ENCODE measurements around the gene PTPRC.

PTPRC gene

GRCh38 chr1:198649968-198650338, 11.1 kb downstream of the PTPRC start:
- Histone ChIP-seq H3K36me3 (ENCODE audit: control insufficient read depth in 1 of 2, insufficient read depth in 2 of 2, low read depth in 1 of 2, low read length in 2 of 2) (no peaks in the 10 kb centered on the region), H3K18ac (ENCODE audit: low read depth in 1 of 2, low read length in 2 of 2) (no peak overlapping the region), H3K23ac (ENCODE audit: low read length in 2 of 2) (no peak overlapping the region), H3K4me3 (ENCODE audit: insufficient read depth in 1 of 2, low read depth in 1 of 2, low read length in 2 of 2) (no peak overlapping the region), H2BK120ac (ENCODE audit: low read depth, low read length) (no peak overlapping the region), H2AFZ (ENCODE audit: low read depth, low read length) (no peak overlapping the region), H2BK12ac (ENCODE audit: low read length in 2 of 2) (no peak overlapping the region), H4K91ac (ENCODE audit: low read length) (no peak overlapping the region), H3K14ac (ENCODE audit: low read length in 2 of 2) (no peak overlapping the region), H3K9me3 (ENCODE audit: control insufficient read depth, low read length) (no peaks in the 10 kb centered on the region), H3K4me2 (ENCODE audit: low read length, poor library complexity, severe bottlenecking) (no peak overlapping the region), H3K79me1 (replicated peaks; ENCODE audit: low read length, poor library complexity, severe bottlenecking) (no peaks in the 10 kb centered on the region), H2BK15ac (ENCODE audit: low read depth, poor library complexity, severe bottlenecking) (no peak overlapping the region), H3K9ac (ENCODE audit: low read length) (no peak overlapping the region), H2AK5ac (ENCODE audit: low read length, severe bottlenecking) (no peak overlapping the region), H3K27me3 (ENCODE audit: control insufficient read depth in 1 of 2, insufficient read depth in 1 of 2, low read length in 2 of 2) (no peaks in the 10 kb centered on the region), H4K8ac (ENCODE audit: low read length) (no peak overlapping the region), H3K4ac (ENCODE audit: low read depth in 1 of 2, low read length in 2 of 2) (no peak overlapping the region), H3K27ac (ENCODE audit: low read length, poor library complexity, severe bottlenecking) (no peak overlapping the region), H3K4me1 (ENCODE audit: control insufficient read depth, insufficient read depth, low read depth, low read length) (no peaks in the 10 kb centered on the region), H2BK5ac (ENCODE audit: low read depth, low read length, poor library complexity, severe bottlenecking) (no peak overlapping the region)
- DNase-seq: no peak
- WGBS: 96% methylated on average over 2 of the region's 2 CpGs

- H3K9me3 ChIP-seq (ENCODE audit: control insufficient read depth, low read length): no peaks in the 10 kb centered on the region
These were observed 11.7 kb downstream of the PTPRC start for GRCh38 chr1:198650506-198650905.

DNA sequence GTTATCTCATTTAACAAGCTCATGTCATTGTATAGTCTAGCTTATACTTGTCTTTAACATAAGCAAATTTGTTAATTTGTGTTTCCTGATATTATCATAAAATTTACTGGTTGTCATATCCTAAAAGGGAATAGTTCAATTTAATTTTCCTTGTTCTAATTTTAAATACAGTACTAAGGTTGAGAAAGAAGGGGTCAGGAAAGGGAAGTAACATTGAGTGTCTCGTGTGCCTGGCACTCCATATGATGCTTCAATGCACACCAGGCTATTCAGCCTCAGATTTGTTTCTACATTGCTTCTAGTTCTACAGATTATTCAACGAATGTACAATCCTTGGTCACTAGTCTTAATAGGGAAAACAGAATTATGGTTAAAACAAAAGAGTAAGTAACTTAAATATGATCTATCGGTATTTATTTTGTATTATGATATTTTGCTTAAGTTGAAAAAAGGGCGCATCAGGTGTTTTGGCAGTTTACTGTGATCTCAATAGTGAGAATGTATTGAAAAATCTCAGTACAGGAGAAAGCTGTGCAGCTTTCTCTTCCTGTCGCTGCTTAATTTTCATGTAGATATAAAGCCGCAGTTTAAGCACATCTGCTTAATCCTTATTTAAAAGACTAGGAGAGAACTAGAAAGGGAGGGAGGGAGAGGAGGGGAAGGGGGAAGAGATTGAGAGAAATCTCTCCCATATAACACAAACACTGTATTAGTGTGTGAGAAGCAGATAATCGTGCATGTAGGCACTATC, 13.0 kb downstream of the PTPRC start:
- Histone ChIP-seq H3K14ac (ENCODE audit: low read length in 2 of 2) (no peak overlapping the region), H2BK12ac (ENCODE audit: low read length in 2 of 2) (no peak overlapping the region), H3K9ac (ENCODE audit: low read length) (no peak overlapping the region), H2BK15ac (ENCODE audit: low read depth, poor library complexity, severe bottlenecking) (no peak overlapping the region), H4K8ac (ENCODE audit: low read length) (no peak overlapping the region), H3K4me1 (ENCODE audit: control insufficient read depth, insufficient read depth, low read depth, low read length) (peaks cover 4% of the 10 kb centered on the region), H3K9me3 (ENCODE audit: control insufficient read depth, low read length) (no peaks in the 10 kb centered on the region), H4K91ac (ENCODE audit: low read length) (no peak overlapping the region), H2BK120ac (ENCODE audit: low read depth, low read length) (no peak overlapping the region), H3K36me3 (ENCODE audit: control insufficient read depth in 1 of 2, insufficient read depth in 2 of 2, low read depth in 1 of 2, low read length in 2 of 2) (no peaks in the 10 kb centered on the region), H3K18ac (ENCODE audit: low read depth in 1 of 2, low read length in 2 of 2) (no peak overlapping the region), H2AK5ac (ENCODE audit: low read length, severe bottlenecking) (no peak overlapping the region), H3K4me2 (ENCODE audit: low read length, poor library complexity, severe bottlenecking) (no peak overlapping the region), H3K79me1 (replicated peaks; ENCODE audit: low read length, poor library complexity, severe bottlenecking) (no peaks in the 10 kb centered on the region), H2BK5ac (ENCODE audit: low read depth, low read length, poor library complexity, severe bottlenecking) (no peak overlapping the region), H3K27me3 (ENCODE audit: control insufficient read depth in 1 of 2, insufficient read depth in 1 of 2, low read length in 2 of 2) (no peaks in the 10 kb centered on the region), H3K27ac (ENCODE audit: low read length, poor library complexity, severe bottlenecking) (no peak overlapping the region), H3K4ac (ENCODE audit: low read depth in 1 of 2, low read length in 2 of 2) (no peak overlapping the region), H3K4me3 (ENCODE audit: insufficient read depth in 1 of 2, low read depth in 1 of 2, low read length in 2 of 2) (no peak overlapping the region), H3K23ac (ENCODE audit: low read length in 2 of 2) (no peak overlapping the region), H2AFZ (ENCODE audit: low read depth, low read length) (no peak overlapping the region)
- WGBS: 95% methylated on average over 4 of the region's 7 CpGs
- DNase-seq: no peak

More at GRCh38 chr1:198650506-198650905, 11.7 kb downstream of the PTPRC start:
- no peak overlapping the region for H2BK15ac ChIP-seq (ENCODE audit: low read depth, poor library complexity, severe bottlenecking)
- H3K14ac ChIP-seq (ENCODE audit: low read length in 2 of 2): no peak overlapping the region
- no peak overlapping the region for H2BK5ac ChIP-seq (ENCODE audit: low read depth, low read length, poor library complexity, severe bottlenecking)
- 0% methylated on average over 1 of the region's 1 CpG for WGBS
- H3K23ac ChIP-seq (ENCODE audit: low read length in 2 of 2): no peak overlapping the region
- H2AK5ac ChIP-seq (ENCODE audit: low read length, severe bottlenecking): no peak overlapping the region
- no peak overlapping the region for H3K27ac ChIP-seq (ENCODE audit: low read length, poor library complexity, severe bottlenecking)
- no peak for DNase-seq
- no peak overlapping the region for H3K9ac ChIP-seq (ENCODE audit: low read length)
- no peaks in the 10 kb centered on the region for H3K79me1 ChIP-seq (replicated peaks; ENCODE audit: low read length, poor library complexity, severe bottlenecking)
- no peak overlapping the region for H3K4me3 ChIP-seq (ENCODE audit: insufficient read depth in 1 of 2, low read depth in 1 of 2, low read length in 2 of 2)
- no peak overlapping the region for H4K91ac ChIP-seq (ENCODE audit: low read length)
- no peak overlapping the region for H2BK120ac ChIP-seq (ENCODE audit: low read depth, low read length)
- H2BK12ac ChIP-seq (ENCODE audit: low read length in 2 of 2): no peak overlapping the region
- no peak overlapping the region for H3K4me2 ChIP-seq (ENCODE audit: low read length, poor library complexity, severe bottlenecking)
- no peak overlapping the region for H2AFZ ChIP-seq (ENCODE audit: low read depth, low read length)
- no peaks in the 10 kb centered on the region for H3K27me3 ChIP-seq (ENCODE audit: control insufficient read depth in 1 of 2, insufficient read depth in 1 of 2, low read length in 2 of 2)
- no peak overlapping the region for H3K4ac ChIP-seq (ENCODE audit: low read depth in 1 of 2, low read length in 2 of 2)
- H4K8ac ChIP-seq (ENCODE audit: low read length): no peak overlapping the region
- H3K4me1 ChIP-seq (ENCODE audit: control insufficient read depth, insufficient read depth, low read depth, low read length): peaks cover under 1% of the 10 kb centered on the region
- H3K18ac ChIP-seq (ENCODE audit: low read depth in 1 of 2, low read length in 2 of 2): no peak overlapping the region
- H3K36me3 ChIP-seq (ENCODE audit: control insufficient read depth in 1 of 2, insufficient read depth in 2 of 2, low read depth in 1 of 2, low read length in 2 of 2): no peaks in the 10 kb centered on the region

- no peak overlapping the region for H2BK120ac ChIP-seq (ENCODE audit: low read depth, low read length)
- H2AK5ac ChIP-seq (ENCODE audit: low read length, severe bottlenecking): no peak overlapping the region
- no peak overlapping the region for H4K91ac ChIP-seq (ENCODE audit: low read length)
- no peak overlapping the region for H3K4ac ChIP-seq (ENCODE audit: low read depth in 1 of 2, low read length in 2 of 2)
- H4K8ac ChIP-seq (ENCODE audit: low read length): no peak overlapping the region
- no peak overlapping the region for H2AFZ ChIP-seq (ENCODE audit: low read depth, low read length)
- WGBS: 100% methylated on average over 1 of the region's 3 CpGs
- H3K9ac ChIP-seq (ENCODE audit: low read length): no peak overlapping the region
- H3K4me2 ChIP-seq (ENCODE audit: low read length, poor library complexity, severe bottlenecking): no peak overlapping the region
- H2BK12ac ChIP-seq (ENCODE audit: low read length in 2 of 2): no peak overlapping the region
- DNase-seq: no peak
- no peaks in the 10 kb centered on the region for H3K36me3 ChIP-seq (ENCODE audit: control insufficient read depth in 1 of 2, insufficient read depth in 2 of 2, low read depth in 1 of 2, low read length in 2 of 2)
- no peak overlapping the region for H3K14ac ChIP-seq (ENCODE audit: low read length in 2 of 2)
- H3K79me1 ChIP-seq (replicated peaks; ENCODE audit: low read length, poor library complexity, severe bottlenecking): no peaks in the 10 kb centered on the region
- peaks cover 4% of the 10 kb centered on the region for H3K4me1 ChIP-seq (ENCODE audit: control insufficient read depth, insufficient read depth, low read depth, low read length)
- H3K4me3 ChIP-seq (ENCODE audit: insufficient read depth in 1 of 2, low read depth in 1 of 2, low read length in 2 of 2): no peak overlapping the region
- no peak overlapping the region for H3K18ac ChIP-seq (ENCODE audit: low read depth in 1 of 2, low read length in 2 of 2)
- H3K27me3 ChIP-seq (ENCODE audit: control insufficient read depth in 1 of 2, insufficient read depth in 1 of 2, low read length in 2 of 2): no peaks in the 10 kb centered on the region
- no peak overlapping the region for H3K23ac ChIP-seq (ENCODE audit: low read length in 2 of 2)
- no peaks in the 10 kb centered on the region for H3K9me3 ChIP-seq (ENCODE audit: control insufficient read depth, low read length)
- no peak overlapping the region for H3K27ac ChIP-seq (ENCODE audit: low read length, poor library complexity, severe bottlenecking)
- H2BK5ac ChIP-seq (ENCODE audit: low read depth, low read length, poor library complexity, severe bottlenecking): no peak overlapping the region
- H2BK15ac ChIP-seq (ENCODE audit: low read depth, poor library complexity, severe bottlenecking): no peak overlapping the region
These were observed 15.1 kb downstream of the PTPRC start for GRCh38 chr1:198653808-198654413.

All from mesenchymal stem cell (in vitro differentiated cells and primary cell).